HL-60 (cell line): ENCODE results near the gene FBXO34.

ENCODE experiments used
- CTCF ChIP-seq: IDR thresholded peaks from one replicate; pipeline ENCODE4 v1.5.1; 2011; ENCODE audit warnings: low read length, control low read depth, inconsistent platforms; ENCODE audit not compliant: insufficient read depth
- POLR2AphosphoS5 ChIP-seq: IDR thresholded peaks from 2 replicates; pipeline ENCODE4 v1.6.1; 2012; ENCODE audit warnings: low read depth
- REST ChIP-seq: IDR thresholded peaks from 2 replicates; pipeline ENCODE4 v1.6.1; 2012; ENCODE audit warnings: low read depth; ENCODE audit not compliant: insufficient replicate concordance

- TF ChIP-seq CTCF (no peak), REST (no peak), POLR2AphosphoS5 (no peak)
Measured at GRCh38 chr14:55350461-55350860, 79.2 kb downstream of the FBXO34 start.
